Liver (tissue), 3 donors: Measurements from ENCODE around the gene ZNF438.

Experiments used
- FOXA1 ChIP-seq: IDR thresholded peaks from 2 replicates; pipeline ENCODE4 v1.6.1; 2016; ENCODE audit warnings: antibody characterized with exemption
- GABPA ChIP-seq, 2 donors: IDR thresholded peaks in 1 of 2; conservative IDR thresholded peaks in 1 of 2; 2 replicates each; pipeline ENCODE4 v1.6.1; 2016; ENCODE audit warnings: antibody characterized with exemption in 2 of 2, mild to moderate bottlenecking in 1 of 2, moderate library complexity in 1 of 2
- JUND ChIP-seq, 2 donors: IDR thresholded peaks; 2 replicates each; pipeline ENCODE4 v1.6.1; 2016; ENCODE audit warnings: antibody characterized with exemption in 2 of 2
- SP1 ChIP-seq: IDR thresholded peaks from 2 replicates; pipeline ENCODE4 v1.6.1; 2018; ENCODE audit warnings: antibody characterized with exemption, mild to moderate bottlenecking
- TAF1 ChIP-seq: conservative IDR thresholded peaks from 2 replicates; pipeline ENCODE4 v1.6.1; 2016; ENCODE audit warnings: antibody characterized with exemption, mild to moderate bottlenecking
- TF ChIP-seq, protein P1 (sequence below): fragments of 150-350 bp; IDR thresholded peaks from 2 replicates; pipeline ENCODE4 v1.5.1; 2017; ENCODE audit warnings: improper control_type of control experiment, low read depth, low read length; ENCODE audit not compliant: missing input control
- donor health status: healthy.
- donor health status: healthy.

DNA sequence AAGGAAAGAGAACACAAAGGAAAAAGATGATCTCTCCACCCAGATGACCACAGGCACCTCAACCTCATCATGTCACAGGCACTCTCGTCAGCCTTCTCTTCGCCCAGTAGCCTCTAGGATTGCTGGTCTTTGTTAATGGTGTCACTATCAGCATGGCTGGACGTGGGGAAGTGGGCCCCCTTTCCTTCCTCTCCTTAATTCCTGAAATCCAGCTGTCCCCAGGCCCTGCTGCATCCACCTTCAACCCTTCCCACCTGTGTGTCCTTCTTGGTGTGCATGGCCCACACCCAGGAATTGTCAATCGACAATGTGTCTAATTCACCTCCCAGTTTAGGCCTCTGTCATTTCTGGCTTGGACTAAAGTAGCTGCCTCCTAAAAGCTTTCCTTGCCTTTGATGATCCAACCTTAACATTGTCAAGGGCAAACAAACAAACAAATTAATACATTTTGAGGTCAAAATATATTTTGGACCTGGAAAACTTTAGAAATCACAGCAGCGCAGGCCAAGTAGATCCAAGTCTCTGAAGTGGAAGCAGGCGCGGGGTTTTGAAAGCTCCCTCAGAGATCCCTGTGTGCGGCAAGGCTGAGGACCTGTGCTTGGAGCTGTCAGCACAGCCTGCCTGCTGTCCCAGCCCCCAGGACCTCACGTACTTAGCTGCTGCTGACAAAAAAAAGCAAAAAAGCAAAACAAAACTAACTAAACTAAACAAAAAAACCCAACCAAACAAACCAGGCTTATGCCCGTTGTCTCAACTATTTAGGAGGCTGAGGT is 208.8 kb downstream of the ZNF438 start:
- no peak for TF ChIP-seq GABPA (IDR thresholded peaks at IDR 0.05 in 1 of 2, conservative IDR thresholded peaks at IDR 0.05 in 1 of 2)
- TF ChIP-seq, protein P1, sequence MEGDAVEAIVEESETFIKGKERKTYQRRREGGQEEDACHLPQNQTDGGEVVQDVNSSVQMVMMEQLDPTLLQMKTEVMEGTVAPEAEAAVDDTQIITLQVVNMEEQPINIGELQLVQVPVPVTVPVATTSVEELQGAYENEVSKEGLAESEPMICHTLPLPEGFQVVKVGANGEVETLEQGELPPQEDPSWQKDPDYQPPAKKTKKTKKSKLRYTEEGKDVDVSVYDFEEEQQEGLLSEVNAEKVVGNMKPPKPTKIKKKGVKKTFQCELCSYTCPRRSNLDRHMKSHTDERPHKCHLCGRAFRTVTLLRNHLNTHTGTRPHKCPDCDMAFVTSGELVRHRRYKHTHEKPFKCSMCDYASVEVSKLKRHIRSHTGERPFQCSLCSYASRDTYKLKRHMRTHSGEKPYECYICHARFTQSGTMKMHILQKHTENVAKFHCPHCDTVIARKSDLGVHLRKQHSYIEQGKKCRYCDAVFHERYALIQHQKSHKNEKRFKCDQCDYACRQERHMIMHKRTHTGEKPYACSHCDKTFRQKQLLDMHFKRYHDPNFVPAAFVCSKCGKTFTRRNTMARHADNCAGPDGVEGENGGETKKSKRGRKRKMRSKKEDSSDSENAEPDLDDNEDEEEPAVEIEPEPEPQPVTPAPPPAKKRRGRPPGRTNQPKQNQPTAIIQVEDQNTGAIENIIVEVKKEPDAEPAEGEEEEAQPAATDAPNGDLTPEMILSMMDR, result no peak
- no peak for TF ChIP-seq TAF1
- TF ChIP-seq SP1, result no peak
- no peak for TF ChIP-seq JUND (IDR thresholded peaks at IDR 0.05)
- no peak for TF ChIP-seq FOXA1
